GM12878 (cell line): ENCODE data around the gene NCKAP5.

Experiments
- CEBPB ChIP-seq, 2 experiments: fragments of 150-350 bp in 1 of 2; IDR thresholded peaks; 2 replicates each; pipeline ENCODE4 v1.6.1; 2012 to 2014; ENCODE audit warnings: low read depth in 2 of 2, low read length in 2 of 2, borderline replicate concordance in 1 of 2, inconsistent platforms in 1 of 2
- NR2F1 ChIP-seq: fragments of 450-650 bp; conservative IDR thresholded peaks from 2 replicates; pipeline ENCODE4 v1.6.1; 2017; ENCODE audit warnings: mild to moderate bottlenecking
- POLR2A ChIP-seq: IDR thresholded peaks from 2 replicates; pipeline ENCODE4 v1.6.1; 2011; ENCODE audit warnings: low read depth, mild to moderate bottlenecking, low read length
- POLR2AphosphoS2 ChIP-seq: IDR thresholded peaks from 2 replicates; pipeline ENCODE4 v1.6.1; 2011; ENCODE audit warnings: low read depth, mild to moderate bottlenecking, low read length, improper control_type of control experiment, moderate library complexity
- RFX5 ChIP-seq: IDR thresholded peaks from 2 replicates; pipeline ENCODE4 v1.6.1; 2011; ENCODE audit warnings: low read depth, low read length, improper control_type of control experiment
- TF ChIP-seq, protein P1 (sequence below), 3 experiments: IDR thresholded peaks in 2 of 3; conservative IDR thresholded peaks in 1 of 3; 2 replicates each; pipeline ENCODE4 v1.5.1; 2011; ENCODE audit warnings: low read depth in 3 of 3, low read length in 3 of 3, mild to moderate bottlenecking in 3 of 3, control low read depth in 2 of 3, moderate library complexity in 2 of 3, inconsistent platforms in 1 of 3, mixed read lengths in 1 of 3; ENCODE audit not compliant: control insufficient read depth in 2 of 3, insufficient read depth in 1 of 3; ENCODE audit errors: extremely low read depth in 1 of 3
- TF ChIP-seq, protein P2 (sequence below): IDR thresholded peaks from 2 replicates; pipeline ENCODE4 v1.6.1; 2012; ENCODE audit warnings: mild to moderate bottlenecking, low read depth, low read length

DNA sequence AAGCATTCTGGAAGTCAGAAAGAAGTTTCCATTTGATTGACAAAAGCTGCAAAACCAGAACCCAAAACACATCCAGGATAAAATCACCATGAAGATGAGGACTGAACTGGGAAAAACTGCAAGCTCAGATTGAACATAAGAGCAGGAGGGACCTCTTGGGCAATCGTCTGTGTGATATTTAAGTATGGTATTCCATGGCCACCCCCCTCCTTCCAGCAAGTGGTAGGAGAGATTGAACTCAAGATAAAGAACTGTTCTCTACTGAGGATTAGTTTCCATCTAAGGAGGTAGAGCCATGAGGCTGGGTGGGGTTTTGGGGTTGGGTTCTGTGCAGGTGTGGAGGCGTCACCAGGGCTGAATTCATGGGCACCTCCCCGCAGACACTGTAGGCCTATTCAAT lies 251.1 kb downstream of the NCKAP5 start:
- no peak for TF ChIP-seq CEBPB (IDR thresholded peaks at IDR 0.05; ENCODE audit: borderline replicate concordance in 1 of 2, low read depth in 2 of 2, low read length in 2 of 2)
- TF ChIP-seq NR2F1, result no peak
- TF ChIP-seq, protein P1, sequence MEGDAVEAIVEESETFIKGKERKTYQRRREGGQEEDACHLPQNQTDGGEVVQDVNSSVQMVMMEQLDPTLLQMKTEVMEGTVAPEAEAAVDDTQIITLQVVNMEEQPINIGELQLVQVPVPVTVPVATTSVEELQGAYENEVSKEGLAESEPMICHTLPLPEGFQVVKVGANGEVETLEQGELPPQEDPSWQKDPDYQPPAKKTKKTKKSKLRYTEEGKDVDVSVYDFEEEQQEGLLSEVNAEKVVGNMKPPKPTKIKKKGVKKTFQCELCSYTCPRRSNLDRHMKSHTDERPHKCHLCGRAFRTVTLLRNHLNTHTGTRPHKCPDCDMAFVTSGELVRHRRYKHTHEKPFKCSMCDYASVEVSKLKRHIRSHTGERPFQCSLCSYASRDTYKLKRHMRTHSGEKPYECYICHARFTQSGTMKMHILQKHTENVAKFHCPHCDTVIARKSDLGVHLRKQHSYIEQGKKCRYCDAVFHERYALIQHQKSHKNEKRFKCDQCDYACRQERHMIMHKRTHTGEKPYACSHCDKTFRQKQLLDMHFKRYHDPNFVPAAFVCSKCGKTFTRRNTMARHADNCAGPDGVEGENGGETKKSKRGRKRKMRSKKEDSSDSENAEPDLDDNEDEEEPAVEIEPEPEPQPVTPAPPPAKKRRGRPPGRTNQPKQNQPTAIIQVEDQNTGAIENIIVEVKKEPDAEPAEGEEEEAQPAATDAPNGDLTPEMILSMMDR (IDR thresholded peaks at IDR 0.05 in 2 of 3, conservative IDR thresholded peaks at IDR 0.05 in 1 of 3; ENCODE audit: control insufficient read depth in 2 of 3, extremely low read depth in 1 of 3, insufficient read depth in 1 of 3, low read depth in 3 of 3, low read length in 3 of 3), result no peak
- TF ChIP-seq POLR2AphosphoS2, result no peak
- TF ChIP-seq RFX5, result no peak
- TF ChIP-seq POLR2A, result no peak
- TF ChIP-seq, protein P2, sequence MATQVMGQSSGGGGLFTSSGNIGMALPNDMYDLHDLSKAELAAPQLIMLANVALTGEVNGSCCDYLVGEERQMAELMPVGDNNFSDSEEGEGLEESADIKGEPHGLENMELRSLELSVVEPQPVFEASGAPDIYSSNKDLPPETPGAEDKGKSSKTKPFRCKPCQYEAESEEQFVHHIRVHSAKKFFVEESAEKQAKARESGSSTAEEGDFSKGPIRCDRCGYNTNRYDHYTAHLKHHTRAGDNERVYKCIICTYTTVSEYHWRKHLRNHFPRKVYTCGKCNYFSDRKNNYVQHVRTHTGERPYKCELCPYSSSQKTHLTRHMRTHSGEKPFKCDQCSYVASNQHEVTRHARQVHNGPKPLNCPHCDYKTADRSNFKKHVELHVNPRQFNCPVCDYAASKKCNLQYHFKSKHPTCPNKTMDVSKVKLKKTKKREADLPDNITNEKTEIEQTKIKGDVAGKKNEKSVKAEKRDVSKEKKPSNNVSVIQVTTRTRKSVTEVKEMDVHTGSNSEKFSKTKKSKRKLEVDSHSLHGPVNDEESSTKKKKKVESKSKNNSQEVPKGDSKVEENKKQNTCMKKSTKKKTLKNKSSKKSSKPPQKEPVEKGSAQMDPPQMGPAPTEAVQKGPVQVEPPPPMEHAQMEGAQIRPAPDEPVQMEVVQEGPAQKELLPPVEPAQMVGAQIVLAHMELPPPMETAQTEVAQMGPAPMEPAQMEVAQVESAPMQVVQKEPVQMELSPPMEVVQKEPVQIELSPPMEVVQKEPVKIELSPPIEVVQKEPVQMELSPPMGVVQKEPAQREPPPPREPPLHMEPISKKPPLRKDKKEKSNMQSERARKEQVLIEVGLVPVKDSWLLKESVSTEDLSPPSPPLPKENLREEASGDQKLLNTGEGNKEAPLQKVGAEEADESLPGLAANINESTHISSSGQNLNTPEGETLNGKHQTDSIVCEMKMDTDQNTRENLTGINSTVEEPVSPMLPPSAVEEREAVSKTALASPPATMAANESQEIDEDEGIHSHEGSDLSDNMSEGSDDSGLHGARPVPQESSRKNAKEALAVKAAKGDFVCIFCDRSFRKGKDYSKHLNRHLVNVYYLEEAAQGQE, result no peak
